Dermis microvascular lymphatic vessel endothelial cell (primary cell): ENCODE measurements around the gene CEP170. TPM values are rescaled to one million over a fixed set of nuclear protein-coding genes. Genes with fewer than 3 reads are reported as not detected.

ENCODE experiments used
- total RNA-seq: library from RNA; depleted of rRNA; stranded (reverse); fragments of >200 nt; gene quantifications from 2 replicates; pipeline ENCODE4 v1.2.1, GENCODE V29; 2014

The CEP170 gene
- total RNA-seq, 1 donor from 2014 or later, result 70.6 TPM

Other genes with a start within 250 kb of the CEP170 start
- gene SDCCAG8, start 760 bp upstream of the CEP170 start, total RNA-seq, result 21.4 and 22.5 TPM in 2 replicates